ENCODE measurements around the gene DOK3.

The DOK3 gene, protein sequence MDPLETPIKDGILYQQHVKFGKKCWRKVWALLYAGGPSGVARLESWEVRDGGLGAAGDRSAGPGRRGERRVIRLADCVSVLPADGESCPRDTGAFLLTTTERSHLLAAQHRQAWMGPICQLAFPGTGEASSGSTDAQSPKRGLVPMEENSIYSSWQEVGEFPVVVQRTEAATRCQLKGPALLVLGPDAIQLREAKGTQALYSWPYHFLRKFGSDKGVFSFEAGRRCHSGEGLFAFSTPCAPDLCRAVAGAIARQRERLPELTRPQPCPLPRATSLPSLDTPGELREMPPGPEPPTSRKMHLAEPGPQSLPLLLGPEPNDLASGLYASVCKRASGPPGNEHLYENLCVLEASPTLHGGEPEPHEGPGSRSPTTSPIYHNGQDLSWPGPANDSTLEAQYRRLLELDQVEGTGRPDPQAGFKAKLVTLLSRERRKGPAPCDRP

DNA sequence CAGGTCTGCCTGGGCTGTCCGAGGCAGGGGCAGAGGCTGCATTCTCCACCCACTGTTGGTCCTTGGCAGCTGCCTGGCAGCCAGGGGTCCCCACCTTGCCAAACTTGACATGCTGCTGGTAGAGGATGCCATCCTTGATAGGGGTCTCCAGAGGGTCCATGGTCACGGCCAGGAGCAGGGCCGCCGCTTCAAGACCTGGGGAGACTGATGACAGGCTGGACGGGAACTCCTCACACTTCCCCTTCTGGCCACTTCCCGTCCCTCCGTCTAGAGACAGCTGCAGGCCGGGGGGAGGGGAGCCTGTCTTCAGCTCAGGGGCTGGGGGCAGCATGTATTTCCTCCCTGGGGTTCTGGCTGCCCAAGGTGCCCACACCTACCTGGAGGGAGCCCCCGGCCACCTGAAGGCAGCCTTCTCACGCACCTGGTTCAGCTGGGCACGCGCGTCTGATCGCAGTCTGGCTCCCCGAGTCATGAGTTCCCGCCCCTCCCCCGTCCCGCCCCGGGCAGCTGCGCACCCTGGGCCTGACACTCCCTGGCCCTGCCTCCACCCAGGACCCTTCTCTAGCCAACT is at the start of gene DOK3:
Gene DOK3 (minus strand): TSS at position 446 of the 571 bp plus-strand sequence. CDS start 286 bp downstream, at position 160.
- no peak for DNase-seq

DNA sequence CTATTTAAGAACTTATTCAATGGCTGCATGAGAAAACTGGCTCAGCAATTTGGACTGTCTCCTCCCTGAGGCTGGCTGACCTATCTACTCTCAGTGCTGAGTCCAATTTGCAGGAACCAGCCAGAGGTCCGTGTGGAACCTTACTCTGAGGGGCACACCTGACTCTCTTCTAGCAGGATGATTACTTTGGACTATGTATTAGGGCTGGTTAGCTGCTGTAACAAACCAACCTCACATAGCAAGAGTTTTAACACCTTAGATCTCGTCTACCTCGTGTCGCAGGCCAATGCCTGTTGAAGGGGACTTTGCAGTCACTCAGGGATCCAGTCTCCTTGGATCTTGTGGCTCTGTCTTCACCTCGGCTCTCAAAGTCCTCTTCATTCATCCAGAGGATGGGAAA is 48.2 kb upstream of the DOK3 start:
- no peak for DNase-seq

DNA sequence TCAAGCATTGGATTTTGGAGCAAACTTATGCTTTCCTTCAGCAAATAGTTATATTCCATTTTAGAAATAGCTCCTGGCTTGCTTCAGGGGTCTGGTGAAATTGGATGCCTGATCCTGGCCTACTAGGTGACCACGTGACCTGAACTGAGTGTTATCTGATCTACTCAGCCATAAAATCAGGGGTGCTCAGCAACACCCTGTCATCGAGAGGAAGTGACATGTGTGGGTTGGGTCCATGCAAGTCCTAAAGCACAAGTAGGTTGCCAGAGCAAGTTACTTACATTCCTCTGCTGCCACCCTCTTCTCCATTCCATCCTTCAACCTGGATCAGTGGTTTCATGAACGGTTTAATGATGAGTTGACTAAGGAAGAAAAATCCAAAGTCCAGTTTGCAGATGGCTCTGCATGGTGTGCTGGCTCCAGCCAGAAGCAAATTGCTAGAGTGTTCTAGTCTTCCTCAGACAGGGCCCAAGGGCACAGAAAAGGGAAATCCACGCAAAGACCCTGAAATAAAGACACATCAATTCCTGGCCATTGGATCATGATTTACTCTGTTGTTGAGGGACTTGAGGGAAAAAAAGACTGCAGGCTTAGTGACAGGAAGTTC is 47.5 kb upstream of the DOK3 start:
- DNase-seq, result no peak

DNA sequence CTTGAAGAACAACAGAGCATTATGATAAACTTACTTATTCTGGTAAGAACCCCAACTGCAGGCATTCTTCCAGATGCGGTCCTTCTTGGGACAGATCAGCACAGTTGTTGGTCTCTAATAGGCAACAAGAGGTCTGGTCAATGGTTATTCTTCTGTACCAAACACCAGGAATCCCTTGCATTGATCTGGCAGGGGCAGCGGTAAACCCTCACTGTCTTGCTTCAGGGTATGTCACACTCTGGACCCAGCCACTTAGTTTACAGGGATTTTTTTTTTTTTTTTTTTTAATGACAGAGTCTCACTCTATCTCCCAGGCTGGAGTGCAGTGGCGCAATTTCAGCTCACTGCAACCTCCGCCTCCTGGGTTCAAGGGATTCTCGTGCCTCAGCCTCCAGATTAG is 46.0 kb upstream of the DOK3 start:
- DNase-seq, result no peak

DNA sequence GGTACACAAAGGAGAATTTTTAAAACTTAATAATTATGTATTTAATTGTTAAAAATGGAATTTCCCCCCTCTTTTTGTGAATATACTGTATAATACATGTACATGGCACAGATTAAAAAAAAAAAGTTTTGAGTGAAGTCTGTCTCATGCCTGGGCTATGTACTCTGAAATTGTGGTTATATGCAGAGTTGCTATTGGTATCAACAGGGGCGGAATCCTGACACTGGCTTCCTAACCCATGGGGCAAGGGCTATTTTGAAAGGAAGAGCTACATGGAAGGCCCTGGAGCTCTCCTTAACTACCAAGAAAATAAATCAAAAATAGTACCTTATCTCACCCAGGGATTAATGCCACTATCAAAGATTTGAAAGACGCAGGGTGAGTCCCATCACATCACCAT is 45.6 kb upstream of the DOK3 start:
- no peak for DNase-seq

DNA sequence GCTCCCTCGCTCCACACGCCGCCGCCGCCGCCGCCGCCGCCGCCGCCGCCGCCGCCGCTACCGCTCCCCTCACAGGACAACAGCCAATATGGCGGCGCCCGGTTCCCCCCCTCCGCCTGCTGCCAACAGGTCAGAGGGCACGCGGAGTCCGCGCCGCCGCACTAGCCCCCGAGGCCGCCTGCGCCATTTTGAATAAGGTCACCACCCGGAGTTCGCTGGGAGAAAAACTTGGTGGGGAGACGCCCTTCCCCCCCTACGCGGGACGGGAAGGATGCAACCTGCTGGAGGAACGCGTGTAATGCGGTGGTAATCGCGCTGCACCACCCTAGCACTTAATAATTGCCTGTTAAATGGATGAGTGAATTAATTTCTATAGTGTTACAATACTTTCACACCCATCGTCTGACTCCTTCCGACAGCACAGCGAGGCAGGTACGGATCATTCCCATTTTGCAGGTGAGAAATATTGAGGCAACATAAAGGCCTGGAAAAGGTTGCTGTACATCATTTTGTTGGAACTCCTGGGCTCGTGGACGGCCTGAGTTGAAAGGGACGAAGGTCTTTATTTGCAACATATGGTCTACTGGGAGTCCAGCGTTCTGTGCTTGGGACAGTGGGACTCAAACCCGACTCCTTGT is 45.0 kb upstream of the DOK3 start, which contains the start of gene FAM193B:
Gene FAM193B (minus strand): TSS at position 90 of the 638 bp plus-strand sequence. CDS start 105 bp downstream, outside the sequence.
- peak; percentile 8 for DNase-seq

DNA sequence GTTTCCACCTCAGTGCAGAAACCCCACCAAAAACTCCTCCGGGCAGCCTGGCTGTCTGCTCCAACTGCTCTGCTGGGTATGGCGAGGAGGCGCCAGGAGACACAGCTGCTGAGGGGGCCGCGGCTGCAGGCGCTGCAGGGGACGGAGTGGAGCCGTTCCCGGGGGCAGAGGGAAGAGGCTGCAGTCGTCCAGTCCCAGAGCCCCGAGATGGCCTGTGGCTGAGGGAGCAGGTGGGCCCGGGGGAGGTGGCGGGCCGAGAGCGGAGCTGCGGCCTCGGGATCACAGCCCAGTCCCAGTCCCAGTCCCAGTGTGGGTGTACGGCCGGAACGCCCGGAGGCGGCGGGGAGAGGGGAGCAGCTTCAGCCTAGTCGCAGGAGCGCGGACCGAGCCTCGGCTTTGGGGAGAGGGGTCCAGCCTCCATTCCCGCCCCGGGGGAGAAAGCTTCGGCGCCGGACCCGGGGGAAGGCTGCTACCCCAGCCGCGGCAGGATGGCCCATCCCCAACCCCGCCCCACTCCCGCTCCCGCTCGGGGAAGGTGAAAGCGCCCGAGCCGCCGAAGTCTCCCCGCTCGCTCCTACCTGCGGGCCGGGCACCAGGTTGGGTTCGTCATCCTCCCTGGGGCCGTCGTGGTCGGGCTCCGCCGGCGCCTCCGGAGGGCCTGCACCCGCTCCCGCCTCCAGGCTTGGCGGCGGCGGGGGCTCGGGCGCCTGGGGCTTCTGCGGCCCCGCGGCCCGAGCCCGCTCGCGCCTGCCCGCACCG is 44.2 kb upstream of the DOK3 start:
- DNase-seq, result no peak

DNA sequence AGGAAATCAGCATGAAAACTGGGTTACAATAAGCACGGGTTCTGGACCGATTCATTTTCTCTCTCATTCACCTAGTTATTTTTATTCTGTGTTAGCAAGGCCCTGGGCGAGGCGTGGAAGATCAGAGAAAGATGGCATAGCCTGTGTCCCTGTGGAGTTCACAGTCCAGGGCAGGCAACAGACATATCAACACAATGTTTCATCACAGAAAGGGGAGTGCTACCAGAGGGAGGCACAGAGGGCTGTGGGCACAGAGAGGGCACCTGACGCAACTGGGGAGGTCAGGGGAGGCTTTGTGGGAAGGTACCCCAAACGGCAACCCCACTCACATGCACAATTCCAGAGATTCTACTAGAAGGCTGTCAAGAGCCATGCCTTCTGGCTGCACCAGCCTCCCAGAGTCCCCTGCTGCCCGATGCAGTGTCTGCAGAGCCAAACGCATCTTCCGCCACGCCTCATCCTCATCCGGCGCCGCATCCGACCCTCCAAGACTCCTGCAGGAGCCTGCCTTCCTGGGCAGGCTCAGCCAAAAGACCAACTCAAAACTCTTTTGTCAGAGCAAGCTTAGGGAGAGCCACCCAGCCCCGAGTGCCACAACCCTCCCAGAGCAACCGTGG is 43.3 kb upstream of the DOK3 start:
- no peak for DNase-seq

DNA sequence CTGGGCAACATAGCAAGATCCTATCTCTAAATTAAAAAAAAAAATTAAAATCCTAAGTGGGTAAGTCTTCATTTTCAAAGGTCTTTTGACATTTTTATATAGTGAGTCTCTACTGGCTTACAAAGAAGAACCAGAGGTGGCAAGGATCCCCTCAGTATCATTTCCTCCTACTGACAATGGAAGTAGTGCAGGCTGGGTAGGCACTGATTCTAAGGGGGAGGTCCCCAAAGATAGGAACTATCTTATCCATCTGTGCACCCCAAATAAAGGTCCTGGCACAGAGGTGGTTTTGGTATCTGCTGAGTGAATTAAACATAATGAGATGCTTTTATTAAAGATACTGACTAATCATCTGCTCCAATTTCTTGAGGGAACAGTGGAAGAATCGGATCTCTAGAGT is 40.5 kb upstream of the DOK3 start:
- no peak for DNase-seq

DNA sequence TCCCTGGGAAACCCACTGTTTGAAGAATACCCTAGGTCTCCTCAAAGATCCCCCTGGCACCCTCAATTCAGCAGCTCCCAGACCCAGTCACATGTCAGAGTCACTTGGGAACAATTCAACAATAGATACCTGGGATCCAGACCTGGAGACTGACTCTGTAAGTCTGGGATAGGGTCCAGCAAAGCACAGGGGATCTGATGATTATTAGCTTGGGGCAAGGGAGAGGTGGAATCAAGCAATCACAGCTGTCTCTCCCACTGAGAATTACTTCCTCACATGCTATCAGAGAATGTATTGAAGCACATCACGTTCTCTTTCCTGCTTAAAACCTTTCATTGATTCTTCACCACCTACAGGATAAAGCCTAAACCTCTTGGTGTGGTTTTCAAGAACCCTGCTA is 38.9 kb upstream of the DOK3 start:
- DNase-seq, result no peak

DNA sequence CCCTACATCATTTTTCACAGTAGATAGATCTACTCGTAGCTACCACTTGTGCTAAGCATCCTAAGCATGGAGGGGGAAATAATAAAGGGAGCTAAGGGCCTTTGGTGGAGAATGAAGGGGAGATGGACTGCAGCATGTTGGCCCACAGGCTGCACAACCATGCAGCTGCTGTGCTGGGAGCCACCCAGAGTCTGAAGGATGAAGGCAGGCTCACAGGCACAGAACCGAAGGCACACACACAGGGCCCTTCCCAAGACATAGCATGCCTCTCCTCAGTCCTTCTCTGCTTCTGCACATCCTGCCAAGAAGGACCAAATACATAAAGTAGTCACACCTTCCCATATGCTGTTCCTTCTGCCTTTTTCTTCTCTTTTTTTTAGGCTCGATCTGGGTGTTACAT is 38.1 kb upstream of the DOK3 start:
- no peak for DNase-seq

DNA sequence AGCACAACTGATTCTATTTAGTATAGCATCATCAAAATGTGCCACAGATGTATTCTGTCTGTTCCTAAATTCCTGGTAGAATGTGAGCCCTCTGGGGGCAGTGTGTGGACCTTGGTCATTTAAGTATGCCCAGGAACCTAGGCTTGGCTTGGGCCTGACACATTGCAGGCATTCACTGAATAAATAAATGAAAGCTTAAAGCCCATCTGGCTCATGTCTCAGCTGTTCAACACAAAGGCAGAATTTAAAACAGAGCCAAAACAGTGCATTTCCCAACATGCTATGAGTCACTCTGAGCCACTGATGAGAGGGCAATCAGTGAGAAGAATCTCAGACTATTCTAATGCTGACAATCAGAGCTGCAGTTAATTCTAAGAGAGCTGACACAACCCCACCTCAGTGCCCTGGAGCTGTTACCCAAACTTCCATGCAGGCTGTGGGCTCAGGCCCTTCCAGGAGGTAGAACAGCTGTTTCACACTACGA is 36.7 kb upstream of the DOK3 start:
- DNase-seq, result no peak

DNA sequence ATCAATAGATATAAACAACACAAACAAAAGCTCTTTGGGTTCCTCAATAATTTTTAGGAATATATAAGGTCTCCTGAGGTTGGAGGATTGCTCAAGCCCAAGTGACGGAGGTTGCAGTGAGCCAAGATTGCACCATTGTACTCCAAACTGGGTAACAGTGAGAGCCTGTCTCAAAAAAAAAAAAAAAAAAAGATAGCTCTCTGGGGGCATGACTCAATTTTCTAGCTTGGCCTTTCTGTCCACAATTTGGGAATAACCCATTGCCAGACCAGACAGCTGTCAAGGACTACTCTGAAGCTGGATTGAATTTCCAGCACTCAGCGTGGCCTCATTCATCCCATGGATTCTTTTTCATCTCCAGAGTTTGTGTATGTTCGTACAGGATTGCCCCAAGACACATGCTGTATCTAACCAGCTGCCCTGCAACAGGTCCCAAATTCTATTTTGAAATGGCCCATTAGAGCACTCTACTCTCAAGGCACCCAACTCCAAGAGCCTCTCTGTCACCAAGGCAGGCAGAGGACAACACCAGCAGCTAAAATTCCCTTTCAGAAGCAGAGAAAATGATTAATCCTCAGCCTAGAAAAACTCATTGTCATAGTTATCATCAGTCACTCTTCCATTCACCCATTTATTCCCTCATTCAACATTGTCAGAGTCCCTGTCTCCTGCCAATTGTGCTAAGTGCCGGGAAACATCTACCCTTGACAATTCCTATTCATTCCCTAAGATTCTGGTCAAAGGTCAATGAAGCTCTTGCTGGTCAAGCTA is 36.0 kb upstream of the DOK3 start:
- no peak for DNase-seq

DNA sequence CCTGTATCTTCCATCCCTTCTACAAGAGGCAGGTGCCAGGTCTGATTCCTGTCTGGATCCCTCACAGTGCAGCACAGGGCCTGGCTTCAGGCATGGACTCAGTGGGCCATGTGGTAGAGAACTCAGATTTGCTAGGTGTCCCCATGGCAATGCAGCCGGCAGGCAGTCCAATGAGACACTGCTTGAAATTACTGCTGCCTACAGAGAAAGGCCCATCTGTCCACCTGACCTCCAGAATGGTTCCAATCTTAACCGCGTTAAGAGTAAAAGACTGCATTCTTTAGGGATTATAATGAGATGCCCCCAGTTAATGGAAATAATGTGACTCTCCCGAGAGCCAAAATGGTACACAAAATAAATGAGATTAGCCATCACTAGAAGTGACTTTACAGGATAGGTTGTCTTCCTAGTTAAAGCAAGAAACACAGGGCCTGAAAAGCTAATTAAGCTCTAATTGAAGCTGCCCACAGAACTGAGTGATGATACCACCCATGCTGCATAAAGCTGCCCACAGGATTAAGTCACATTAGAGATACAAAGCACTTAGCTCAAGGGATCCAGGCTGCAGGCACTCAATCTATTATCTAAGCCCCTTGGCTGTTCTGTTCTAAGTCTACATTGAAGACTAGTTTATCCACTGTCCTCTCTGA is 33.3 kb upstream of the DOK3 start:
- no peak for DNase-seq

DNA sequence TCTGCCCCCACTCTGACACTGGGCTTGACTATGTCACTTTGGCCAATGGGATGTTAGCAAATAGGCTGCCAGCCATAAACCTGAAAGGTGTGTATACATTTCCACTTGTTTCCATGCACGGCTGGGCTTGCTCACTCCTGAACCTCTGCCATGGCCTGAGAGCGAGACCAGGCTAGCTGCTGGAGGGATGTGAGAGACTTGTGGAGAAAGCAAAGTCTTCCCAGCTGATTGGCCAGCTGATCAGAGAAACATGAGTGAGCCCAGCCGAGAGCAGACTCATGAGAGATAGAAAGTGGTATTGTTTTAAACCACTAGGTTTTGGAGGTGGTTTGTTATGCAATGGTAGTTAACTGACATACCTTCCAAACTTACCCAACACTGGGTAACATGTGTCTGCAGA is 30.8 kb upstream of the DOK3 start:
- DNase-seq, result no peak

DNA sequence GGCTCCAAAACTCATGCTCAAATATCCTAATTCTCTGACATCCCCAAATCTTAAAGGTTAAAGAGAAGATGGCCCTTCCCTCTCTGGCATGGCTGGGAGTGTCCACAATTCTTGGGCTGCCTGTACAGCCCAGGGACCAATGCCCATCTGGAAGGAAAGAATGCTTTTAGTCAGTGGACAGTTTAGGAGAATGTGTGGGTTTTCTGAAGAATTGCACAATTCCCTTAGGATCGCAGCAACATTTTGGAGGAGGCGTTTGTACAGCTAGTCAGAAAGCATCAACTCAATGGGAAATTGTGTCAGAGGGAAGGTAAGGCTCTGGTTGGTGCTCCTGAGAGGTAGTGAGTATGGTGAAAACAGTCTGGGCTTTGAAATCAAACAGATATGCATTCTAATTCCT is 29.8 kb upstream of the DOK3 start:
- no peak for DNase-seq

DNA sequence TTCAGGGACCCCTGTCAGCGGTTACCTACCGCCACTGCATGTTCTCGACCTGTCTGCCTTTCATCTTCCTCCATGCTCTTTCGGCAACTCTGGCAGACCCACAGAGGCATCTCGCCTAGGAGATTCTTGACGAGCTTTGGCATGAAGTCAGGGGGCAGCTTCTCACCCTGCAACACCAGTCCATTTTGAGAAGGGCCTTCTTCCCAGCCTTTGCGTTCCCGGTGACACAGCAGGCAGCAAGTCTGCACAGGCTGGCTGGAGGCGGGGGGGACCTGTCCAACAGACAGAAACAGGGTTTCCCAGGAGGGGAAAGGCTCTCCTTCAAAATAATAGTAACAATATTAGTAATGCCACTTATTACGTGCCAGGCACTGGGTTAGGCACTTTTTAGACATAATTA is 29.2 kb upstream of the DOK3 start:
- DNase-seq, result no peak

DNA sequence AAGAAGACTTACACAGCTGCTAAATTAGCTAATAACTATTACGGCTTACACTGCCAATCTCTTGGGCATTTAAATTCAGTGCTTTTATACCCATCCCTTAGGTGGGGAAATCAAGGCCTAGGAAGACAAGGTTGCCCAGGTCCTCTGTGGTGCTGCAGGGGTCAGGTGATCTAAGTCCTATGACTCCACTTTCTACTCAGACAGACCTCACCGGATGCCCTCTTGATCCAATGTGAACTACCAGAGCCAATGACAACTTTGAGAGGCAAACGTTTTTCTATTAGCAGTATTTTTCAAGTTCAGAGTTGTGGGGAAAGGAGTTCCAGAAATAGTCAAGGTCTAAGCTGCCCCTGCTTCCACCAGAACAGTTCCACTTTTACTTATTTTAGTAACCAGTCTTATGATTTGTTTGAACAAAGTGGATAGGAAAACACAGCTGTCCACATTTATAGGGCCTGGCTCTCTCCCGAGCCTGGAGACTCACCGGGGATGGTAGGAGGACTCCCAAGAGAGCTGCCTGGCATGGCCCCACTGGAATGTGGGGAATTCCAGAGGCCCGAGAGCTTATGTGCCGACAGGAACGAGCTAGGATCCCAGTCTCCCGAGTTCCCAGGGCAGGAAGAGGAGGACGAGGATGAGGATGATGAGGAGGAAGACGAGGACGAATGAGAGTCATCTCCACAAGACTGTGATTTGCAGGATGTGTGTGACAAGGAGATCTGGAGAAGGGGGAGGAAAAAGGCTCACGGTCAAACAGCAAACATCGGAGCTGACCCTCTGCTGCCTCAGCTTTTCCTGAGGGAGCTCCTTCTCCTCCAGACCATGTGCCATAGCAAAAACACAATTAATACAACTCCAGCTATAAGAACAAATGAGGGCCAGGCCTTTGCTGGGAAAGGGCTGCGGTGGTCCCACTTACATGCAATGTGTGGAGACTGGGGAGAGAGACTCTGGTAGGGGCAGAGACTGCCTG is 28.0 kb upstream of the DOK3 start:
- DNase-seq, result no peak

DNA sequence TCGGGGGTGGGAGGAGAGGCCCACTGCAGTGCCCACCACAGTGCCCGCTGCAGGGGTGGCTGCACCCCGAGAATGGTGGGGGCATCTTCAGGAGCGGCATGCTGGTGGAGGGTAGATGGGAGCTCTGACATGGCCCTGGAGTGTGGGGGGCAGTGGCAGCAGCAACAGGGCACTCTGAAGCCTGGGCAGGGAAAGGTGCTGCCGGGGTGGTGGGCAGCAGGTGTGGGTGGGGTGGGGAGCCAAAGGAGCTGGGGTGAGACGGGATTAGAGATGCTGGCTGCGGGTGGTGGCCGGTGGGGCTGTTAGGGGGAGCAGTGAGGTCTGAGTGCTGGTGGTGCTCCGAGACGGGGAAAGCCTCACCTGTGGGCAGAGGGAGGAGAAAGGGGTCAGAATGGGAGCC is 26.8 kb upstream of the DOK3 start:
- no peak for DNase-seq

DNA sequence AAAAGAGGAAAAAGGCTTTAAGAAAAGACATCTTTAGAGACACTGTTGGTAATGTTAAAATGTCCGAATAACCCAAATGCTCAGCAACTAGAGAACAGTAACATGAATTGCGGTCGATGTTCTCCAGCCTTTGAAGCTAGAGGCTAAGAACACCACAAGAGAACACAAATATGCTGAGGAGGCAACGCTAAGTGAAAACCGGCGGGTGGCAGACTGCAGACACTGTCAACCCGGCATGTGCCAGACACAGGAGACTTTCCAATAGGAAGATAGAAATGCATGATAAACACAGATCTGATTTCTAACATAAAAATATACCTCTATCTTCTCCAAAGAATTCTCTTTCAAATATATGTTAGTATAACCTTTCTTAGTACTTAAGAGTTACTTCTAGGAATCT is 25.5 kb upstream of the DOK3 start:
- DNase-seq, result no peak

Data from NCI-H187 treated with DMSO at 0.1 percent for 48 hours (cell line).